ENCODE data around the gene TMPRSS7.

The TMPRSS7 gene

GRCh38 chr3:112119962-112120836 is 85.7 kb downstream of the TMPRSS7 start:
- DNase-seq (ENCODE audit: low read depth): no peak

DNA sequence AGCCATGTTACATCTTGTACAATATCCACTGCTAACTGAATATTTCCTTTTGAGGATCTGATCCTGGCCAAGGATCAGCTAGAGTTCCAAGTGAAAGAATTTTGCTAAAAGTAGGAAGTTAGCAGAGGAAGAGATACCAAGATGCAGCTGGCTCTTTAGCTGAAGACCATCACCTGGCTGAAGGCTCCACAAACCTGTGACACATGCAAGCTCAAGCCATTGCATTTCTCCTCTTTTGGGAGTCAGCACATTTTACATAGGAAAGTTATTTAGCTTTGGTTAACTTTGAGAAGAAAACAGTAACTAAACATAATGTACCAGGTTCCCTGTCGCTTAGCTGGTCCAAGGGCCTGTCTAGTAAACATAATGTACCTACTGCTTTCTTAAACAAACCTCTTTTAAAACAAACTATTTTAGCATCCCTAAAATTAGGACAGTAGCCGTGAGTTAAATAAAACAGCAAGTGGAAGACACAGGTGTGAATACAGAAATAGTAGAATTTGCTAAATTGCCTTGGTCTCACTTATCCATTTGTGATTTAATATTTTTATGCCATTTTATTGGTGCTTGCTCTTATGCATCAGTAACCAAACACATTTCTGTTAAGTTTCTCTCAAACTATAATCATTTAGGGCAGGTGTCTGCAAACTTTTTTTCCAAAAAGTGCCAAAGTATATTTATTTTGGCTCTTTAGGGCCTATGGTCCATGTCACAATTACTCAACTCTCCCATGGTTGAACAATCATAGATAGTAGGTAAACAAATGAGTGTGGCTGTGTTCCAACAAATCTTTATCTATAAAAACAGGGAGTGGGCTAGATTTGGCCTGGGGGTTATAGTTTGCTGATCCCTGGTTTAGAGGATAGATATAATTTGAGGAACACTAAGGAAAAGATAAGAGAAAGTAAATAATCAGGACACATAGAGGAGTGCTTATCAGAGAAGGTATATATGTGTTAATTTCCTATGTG is 87.3 kb downstream of the TMPRSS7 start:
- no peak overlapping the region for H3K4me3 ChIP-seq (ENCODE audit: low read depth, low read length)
- no peak for DNase-seq (ENCODE audit: low read depth)

More at GRCh38 chr3:112119962-112120836, 85.7 kb downstream of the TMPRSS7 start:
- no peak overlapping the region for H3K4me3 ChIP-seq (ENCODE audit: low read depth, low read length)

DNA sequence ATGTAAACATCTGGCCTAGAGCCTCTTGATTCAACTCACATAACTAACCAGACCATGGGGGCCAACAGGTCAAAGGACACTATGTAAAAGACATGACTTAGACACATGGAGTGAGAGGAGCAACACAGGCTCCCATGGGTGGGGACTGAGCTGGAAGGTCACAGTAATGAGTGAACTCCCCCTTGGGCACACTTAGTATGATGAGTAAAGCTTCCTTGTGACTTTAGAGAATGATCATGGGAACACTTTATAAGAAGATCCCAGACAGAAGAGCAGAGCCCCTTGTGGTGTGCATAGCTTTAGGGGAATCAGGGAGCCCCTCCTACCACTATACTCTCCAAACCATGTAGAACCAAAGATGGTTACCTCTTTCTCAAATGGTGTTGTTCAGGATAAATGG is 88.3 kb downstream of the TMPRSS7 start:
- no peak overlapping the region for H3K4me3 ChIP-seq (ENCODE audit: low read depth, low read length)
- DNase-seq (ENCODE audit: low read depth): no peak

DNA sequence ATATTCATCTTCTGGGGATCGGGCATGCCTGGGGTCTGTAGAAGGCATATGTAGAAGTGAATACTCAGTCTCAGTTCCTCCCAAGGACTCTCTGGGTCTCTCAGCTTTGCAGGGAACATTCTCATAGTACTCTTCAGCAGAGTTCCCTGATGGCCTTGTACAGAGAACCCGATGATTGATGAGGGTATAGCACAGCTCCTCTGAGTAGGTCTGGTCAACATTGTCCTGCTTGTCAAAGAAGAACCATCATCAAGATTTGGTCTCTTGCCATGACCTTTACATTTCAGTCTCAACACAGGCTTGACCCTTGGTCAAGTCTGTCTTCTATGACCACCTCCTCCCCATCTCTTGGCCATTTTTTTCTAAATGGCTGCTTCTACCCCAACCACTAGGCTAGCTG is 89.0 kb downstream of the TMPRSS7 start:
- H3K4me3 ChIP-seq (ENCODE audit: low read depth, low read length): no peak overlapping the region
- no peak for DNase-seq (ENCODE audit: low read depth)

DNA sequence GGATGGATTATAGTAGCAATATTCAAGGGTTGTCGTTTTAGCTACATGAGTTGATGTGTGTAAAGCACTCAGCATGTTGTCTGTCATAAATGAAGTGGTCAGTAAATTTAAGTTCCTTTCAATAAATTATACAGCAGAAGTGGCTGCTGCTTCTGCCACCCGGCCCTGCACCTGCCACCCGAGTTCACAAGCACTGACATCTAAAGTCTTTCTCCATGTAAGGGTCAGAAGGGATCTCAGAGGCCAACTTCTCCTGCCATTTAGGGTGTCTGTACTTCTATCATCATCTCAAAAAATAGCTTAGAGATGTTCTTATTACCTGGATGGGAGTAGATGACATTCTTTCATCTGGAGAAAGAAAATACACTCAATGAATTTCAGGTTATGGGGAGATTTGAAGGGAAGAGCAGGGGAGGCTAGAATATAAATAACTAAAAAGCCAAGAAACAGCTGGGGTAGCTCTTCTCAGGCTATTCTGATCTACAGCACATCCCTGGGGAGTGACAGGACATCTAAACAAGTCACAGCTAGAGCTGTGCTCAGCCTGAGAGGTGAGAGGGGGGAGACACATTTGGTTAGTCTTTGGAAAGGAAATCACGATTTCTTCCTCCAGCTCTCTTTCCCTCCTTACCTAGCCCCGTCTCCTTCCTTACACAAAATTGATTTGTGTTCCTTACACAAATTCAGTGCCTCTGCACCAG is 90.5 kb downstream of the TMPRSS7 start:
- no peak for DNase-seq (ENCODE audit: low read depth)
- no peak overlapping the region for H3K4me3 ChIP-seq (ENCODE audit: low read depth, low read length)

DNA sequence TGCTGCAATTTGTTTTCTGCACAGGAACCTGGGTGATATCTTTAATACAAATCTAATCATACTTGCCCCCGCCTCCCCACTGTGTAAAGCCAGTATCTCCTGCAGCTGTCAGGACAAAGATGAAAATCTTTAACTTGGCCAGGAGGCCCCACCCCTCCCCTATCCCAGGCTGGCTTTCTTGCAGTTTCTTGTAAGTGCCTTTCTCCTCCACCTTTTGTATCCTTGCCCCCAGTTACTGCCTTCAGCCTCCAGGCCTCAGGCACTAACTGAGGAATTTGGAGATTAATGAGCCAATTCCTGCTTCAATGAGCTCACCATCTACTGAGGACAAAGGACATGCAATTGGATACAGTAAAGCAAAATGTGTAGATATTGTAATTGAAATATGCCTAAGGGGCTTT is 92.0 kb downstream of the TMPRSS7 start:
- no peak overlapping the region for H3K4me3 ChIP-seq (ENCODE audit: low read depth, low read length)
- DNase-seq (ENCODE audit: low read depth): no peak

- H3K4me3 ChIP-seq (ENCODE audit: low read depth, low read length): no peak overlapping the region
- DNase-seq (ENCODE audit: low read depth): no peak
These were observed 93.3 kb downstream of the TMPRSS7 start for GRCh38 chr3:112127522-112128494.

GRCh38 chr3:112128843-112129727 is 94.5 kb downstream of the TMPRSS7 start:
- H3K4me3 ChIP-seq (ENCODE audit: low read depth, low read length): no peak overlapping the region
- no peak for DNase-seq (ENCODE audit: low read depth)

DNA sequence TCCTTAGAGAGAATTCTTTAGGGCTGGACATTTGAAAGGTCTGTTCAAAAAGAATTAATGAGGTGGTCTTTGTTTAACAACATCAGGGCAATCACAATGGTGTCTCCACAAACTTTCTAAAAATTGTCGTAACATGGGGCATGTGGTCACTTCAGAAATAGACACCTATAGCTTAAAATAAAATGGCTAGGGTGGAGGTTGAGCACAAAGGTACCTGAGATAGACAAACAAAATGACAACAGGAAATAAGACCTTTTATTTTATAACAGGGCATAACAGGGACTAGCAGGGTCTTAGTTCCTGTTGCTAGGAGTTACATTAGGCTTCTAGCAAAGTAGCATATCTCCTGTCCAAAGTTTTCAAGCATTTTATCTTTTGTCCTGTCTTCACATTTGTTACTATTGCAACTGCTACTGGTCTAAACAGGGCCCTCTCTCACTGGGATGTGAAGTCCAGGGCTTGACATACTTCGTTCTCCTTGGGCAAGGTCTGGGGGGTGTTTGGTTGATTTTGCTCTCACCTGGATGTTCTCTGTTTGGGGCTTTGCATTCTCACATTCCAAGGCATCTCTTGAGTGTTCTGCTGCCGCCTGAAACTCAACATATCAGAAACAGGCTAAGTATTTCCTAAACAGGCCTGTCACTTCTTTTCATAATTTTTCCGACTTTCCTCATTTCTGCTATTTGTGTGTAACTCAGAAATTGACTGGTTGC is 95.5 kb downstream of the TMPRSS7 start:
- H3K4me3 ChIP-seq (ENCODE audit: low read depth, low read length): no peak overlapping the region
- DNase-seq (ENCODE audit: low read depth): no peak

- DNase-seq (ENCODE audit: low read depth): no peak
- no peak overlapping the region for H3K4me3 ChIP-seq (ENCODE audit: low read depth, low read length)
These were observed 96.1 kb downstream of the TMPRSS7 start for GRCh38 chr3:112130638-112130993.

Data from skeletal muscle cell (primary cell).